ENCODE measurements around the gene MYH9.
"Not testable (repeated sequence)": the region's sequence is repeated elsewhere in the genome, so short reads cannot be mapped to it uniquely, and the experiment has no call there.

MYH9 gene

DNA sequence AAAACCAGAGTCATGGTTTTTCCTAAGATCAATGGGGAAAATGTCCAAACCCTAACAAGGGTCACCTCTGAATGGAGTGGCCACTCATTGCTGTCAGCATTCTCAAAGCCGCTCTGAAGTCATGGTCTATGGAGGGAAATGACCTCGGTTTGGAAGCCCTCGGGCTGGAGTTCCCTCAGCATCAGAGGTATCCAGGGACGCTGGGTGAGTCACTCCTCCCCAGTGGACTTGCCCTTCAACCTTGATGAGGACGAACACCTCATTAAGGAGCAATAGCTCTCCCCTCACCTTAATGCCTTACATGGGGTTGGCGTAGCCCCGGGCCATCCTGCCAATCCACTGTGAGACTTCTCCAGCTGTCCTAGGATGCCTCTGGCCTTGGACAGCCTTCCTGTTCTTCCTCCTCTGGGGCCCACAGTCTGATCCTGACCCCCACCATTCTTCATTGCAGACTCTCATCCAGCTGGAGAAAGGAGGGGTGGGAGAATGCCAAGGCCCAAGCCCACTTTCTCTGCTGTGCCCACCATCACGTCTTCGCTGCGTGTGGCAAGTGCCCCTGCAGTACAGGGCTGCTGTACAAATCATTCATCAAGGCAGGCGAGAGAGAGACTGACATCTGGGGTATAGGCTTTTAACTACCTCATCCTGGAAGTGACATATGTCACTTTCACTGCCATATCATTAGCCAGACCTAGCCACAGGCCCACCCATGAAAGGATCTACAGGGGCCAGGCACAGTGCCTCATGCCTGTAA, 25.4 kb upstream of the MYH9 start:
- no peak for DNase-seq

DNA sequence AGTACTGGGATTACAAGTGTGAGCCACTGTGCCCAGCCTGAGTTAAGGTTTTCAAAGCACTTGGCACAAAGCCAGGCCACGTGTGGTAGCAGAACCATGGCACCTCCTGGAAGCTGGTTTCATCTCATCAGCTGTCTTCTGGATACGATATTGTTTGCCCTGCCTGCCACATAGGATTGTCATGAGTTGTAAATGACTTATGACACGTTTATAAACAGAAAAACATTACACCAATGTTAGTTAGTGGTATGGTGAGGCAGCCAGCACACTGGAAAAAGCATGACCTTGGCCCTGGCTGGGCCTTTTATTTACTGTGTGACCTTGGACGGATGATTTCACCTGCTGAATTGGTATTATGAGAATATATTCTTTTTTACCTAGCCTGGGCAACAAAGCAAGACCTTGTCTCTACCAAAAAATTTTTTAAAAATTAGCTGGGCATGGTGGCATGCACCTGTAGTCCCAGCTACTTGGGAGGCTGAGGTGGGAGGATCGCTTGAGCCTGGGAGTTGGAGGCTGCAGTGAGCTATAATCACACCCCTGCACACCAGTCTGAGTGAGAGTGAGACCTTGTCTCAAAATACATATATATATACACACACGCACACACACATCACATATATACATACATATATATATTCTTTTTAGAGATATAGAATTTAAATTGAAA, 24.0 kb upstream of the MYH9 start:
- DNase-seq: peak; percentile 60

GRCh38 chr22:36409911-36410756, 22.4 kb upstream of the MYH9 start:
- peak; percentile 60 for DNase-seq

DNA sequence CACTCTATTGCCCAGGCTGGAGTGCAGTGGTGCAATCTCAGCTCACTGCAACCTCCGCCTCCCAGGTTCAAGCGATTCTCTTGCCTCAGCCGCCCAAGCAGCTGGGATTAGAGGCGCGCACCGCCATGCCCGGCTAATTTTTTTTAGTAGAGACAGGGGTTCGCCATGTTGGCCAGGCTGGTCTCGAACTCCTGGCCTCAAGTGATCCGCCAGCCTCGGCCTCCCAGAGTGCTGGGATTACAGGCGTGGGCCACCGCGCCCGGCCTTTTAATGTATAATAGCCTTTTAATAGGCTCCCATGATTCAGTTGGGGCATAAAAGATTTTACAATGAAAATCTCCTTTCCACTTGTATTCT, 21.8 kb upstream of the MYH9 start:
- DNase-seq: not testable (repeated sequence)

DNA sequence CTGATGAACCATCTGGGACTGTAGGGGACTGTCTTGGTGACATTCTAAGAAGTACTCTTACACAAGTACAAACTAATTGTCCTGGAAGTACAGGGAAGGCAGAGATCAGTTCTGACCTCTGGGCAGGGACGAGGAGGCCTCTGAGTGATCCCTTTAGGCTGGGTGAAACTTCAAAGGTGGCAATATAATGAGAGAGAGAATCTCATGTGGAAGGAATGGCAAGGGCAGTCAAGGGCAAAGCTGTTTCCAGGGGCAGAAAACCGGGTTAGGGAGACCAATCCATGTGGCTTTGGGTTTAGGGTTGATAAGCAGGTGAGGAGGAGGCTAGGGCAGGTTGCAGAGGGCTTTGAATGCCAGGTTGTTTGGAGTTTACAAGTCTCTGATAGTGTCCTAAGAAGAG, 21.3 kb upstream of the MYH9 start:
- no peak for DNase-seq

- no peak for DNase-seq
Observed at GRCh38 chr22:36406721-36407120, 19.0 kb upstream of the MYH9 start.

DNA sequence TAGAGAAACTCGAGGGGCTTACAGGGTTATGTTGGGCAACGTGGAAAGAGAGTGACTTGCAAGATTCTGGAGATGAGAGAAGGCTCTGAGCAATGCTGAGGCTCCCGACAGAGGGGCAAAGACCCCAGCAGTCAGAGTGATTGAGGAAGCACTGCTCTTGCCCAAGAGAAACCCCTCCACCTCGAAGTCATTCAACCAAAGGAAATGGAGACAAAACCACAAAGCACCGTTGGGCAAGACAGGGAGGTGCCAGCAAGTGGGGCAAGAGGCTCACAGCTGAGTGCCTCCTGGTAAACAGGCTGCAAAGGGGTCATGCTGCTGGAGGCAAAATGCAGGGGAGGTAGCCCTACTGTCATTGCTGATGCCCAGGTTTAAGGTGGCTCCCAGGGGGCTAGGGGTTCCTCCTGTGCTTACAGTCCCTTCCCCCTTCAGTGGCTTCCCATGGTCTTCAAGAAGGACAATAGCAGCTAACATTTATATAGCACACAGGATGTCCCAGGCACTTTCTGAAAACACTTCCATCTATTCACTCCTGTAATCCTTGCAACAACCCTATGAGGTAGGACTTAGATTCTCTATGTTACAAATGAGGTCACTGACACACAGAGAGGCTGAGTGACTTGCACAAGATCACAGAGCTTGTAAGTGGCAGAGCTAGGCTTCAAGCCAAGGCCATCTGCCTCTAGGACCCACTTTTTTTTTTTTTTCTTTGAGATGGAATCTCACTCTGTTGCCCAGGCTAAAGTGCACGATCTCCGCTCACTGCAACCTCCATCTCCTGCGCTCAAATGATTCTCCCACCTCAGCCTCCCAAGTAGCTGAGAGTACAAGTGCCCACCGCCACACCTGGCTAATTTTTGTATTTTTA, 18.1 kb upstream of the MYH9 start:
- DNase-seq: peak; percentile 89

DNA sequence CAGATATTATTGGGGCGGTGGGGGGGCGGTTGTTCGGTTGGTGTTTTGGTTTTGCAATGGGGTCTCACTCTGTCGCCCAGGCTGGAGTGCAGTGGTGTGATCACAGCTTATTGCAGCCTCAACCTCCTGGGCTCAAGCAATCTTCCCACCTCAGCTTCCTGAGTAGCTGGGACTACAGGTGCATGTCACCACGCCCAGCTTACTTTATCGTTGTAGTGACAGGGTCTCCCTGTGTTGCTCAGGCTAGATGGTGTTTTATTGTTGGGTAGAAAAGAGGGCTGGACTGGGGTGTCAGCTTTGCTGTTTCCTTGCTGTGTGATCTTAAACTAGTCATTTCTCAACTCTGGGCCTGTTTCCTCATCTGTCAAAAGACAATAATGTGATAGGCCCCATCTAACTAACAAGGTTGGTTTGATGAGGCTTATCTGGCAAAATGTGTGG, 17.5 kb upstream of the MYH9 start:
- peak; percentile 82 for DNase-seq

GRCh38 chr22:36404446-36404845, 16.7 kb upstream of the MYH9 start:
- no peak for DNase-seq

DNA sequence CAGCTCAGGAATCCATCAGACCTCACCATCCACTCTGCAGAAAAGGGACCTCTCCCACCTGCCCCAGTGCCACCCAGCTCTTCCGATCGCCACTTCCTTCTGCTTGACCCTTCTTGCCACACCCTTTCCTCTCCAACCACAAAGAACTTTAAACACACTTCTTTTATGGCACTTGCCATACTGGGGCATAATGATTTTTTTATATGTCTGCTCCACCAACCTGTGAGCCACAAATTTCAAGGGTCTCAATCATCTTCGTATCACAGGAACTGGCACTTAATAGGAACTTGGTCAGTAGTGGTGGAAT, 11.7 kb upstream of the MYH9 start:
- DNase-seq: no peak

DNA sequence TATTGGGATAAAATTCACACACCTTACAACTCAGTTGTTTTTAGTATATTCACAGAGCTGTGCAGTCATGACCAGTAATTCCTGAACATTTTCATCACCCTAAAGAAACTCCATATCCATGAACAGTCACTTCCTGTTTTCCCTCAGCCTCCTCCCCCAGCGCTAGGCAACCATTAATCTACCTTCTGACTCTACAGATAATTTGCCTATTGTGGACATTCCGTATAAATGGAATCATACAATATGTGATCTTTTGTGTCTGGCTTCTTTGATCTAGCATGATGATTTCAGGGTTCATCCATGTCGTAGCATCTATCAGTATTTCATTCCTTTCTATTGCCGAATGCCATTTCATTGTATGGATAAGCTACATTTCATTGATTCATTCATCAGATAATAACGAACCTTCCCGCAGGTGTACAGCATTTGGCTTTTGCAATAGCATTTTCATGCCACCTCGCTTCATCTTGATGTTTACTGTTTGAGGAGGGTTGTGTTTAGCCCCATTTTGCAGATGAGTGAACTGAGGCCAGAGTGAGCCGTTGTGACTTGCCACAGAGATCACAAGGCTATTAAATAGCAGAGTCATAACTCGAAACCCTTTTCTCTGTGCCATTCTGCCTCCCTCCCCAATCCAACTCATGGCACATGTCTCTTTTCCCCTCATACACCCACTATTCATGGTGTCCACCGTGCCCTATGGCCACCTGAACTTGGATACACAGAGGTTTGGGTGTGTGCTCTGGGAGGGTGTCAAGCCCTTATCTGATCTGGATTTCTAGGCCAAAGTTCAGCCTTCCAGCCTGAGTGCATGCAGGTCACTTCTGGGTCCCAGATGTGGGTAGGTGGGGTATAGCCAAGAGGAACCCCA, 11.1 kb upstream of the MYH9 start:
- DNase-seq: no peak

GRCh38 chr22:36397131-36398093, 9.6 kb upstream of the MYH9 start:
- DNase-seq: no peak

- DNase-seq: no peak
Observed at GRCh38 chr22:36395915-36396314, 8.1 kb upstream of the MYH9 start.

GRCh38 chr22:36395055-36395849, 7.5 kb upstream of the MYH9 start:
- DNase-seq: no peak

DNA sequence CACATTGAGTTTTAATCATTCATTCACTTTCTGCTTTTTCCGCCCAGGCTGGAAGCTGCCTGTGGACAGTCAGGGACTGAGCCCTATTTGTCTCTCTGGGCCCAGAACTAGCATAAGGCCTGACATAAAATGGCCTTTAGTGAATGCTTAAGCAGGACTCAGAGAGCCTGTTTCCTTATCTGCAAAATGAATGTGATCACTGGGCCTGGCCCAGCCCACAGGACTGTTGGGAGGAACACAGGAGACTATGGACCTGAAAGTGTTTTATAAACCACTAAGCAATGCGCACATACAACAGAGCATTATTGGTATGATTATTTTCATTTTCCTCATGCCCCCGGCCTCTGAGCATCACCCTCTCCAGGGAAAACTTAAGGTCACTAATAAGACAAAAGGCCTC, 3.9 kb upstream of the MYH9 start:
- DNase-seq: no peak

GRCh38 chr22:36389122-36389521, 1.4 kb upstream of the MYH9 start:
- DNase-seq: not testable (repeated sequence)

DNA sequence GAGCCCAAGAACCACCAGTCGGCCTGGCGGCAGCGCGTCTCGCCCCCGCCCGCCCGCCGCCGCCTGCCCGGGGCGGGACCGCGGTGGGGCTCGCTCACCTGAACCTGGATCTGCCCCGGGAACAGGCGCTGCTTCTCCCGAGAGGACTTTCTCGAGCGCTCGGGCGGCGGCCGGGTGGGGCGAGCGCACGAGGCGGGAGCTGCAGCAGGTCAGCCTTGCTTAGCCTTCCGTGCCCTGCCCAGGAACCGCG, 133 bp downstream of the MYH9 start:
- no peak for DNase-seq

DNA sequence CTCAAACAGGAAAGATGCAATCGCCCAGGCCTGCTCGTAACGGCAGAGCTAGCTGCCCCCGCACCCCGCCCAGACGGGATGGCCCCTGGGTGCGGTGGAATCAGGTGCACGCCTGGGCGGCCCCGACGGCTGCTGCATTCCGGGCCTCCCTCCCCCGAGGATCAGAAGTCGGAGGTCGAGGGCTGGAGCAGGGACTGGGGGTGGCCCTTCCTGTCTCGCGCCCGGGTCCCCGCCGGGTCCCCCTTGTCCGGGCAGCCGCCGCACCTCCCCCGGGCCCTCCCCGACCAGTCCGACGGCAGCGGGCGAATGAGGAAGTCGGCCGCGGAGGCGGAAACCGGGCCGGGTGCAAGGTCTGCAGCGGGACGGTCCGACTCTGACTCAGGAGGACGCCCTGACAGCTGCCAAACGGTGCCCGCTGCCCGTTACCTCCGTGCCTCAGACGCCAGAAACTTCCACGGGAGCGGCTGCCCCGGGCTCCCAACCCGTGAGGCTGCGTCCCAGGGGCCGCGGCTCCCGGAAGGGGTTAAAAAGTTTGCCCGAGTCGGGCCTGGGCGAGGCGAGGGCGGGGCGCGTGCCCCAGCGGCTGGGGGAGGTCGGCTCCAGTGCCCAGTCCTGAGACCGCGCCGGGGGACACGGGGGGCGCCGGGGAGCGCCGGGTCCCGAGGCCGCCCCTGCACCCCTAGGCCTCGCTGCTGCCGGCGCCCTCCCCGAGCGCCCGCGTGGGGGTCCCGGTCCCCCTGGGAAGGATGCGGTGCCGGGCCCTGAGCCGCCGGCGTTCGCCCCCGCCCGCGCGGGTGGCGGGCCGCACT, 663 bp downstream of the MYH9 start:
- peak; percentile 73 for DNase-seq

DNA sequence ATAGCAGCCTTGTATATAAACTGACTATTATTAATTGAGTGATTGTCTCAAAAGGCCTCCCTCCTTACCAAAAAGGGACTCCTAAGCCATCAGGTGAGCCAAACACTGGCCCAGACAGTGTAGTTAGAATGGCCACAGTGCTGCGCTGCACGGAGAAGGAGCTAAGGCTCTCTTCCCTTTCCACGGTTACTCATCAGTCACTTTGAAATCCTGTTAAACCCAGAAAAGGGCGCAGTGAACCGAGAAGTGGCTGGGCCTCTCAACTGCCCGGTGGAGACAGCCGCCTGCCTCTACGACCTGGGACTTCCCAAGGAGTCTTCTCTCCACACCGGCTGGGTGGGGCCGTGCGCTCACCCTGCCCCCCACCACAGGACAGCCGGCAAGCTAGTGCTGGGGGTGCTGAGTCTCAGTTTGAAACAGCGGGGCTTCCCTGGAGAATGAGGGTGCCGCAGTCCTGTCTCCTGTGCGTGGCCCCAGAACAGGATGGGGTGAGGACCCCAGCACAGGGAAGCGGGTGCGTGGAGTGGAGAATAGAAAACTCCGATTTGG, 1.3 kb downstream of the MYH9 start:
- DNase-seq: peak; percentile 72
